HL-60/S4 (cell line): ENCODE results near the gene CREBBP.

Experiments used
- in situ Hi-C: fragments of 300-500 bp; cut with MboI; formaldehyde crosslinking; loops from 2 replicates; pipeline ENCODE4 v1.14.3; 2022; ENCODE audit warnings: low sequenced_read_pairs

CREBBP gene

DNA sequence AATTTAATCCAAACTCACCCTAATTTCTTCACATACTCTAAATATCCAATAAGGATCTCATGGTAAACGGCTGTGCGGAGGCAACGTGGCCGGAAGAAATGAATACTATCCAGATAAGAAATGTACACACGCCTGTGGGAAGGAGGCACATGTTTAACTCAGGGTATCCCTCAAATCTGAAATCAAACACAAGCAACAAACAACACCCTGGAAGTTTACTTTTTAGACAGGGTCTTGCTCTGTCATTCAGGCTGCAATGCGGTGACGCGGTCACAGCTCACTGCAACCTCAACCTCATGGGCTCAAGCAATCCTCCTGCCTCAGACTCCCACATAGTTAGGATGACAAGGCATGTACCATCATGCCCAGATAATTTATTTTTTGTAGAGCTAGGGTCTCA lies 142.0 kb downstream of the CREBBP start:
- in situ Hi-C loops = no loop called here

DNA sequence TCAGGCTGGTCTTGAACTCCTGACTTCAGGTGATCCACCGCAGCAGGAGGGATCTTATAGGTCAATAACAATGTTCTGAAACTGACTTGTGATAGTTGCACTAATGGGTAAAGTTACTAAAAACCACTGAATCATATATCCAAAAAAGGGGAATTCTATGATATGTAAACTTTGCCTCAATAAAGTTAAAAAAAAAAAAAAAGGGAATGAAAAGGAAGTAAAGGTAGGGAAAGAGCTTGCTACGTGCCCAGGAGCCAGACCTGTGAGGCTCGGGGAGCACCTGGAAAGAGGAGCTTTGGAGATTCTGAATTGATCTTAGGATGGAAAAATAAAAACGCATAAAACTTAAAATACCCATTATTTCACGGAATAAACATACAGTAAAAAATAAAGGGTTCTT lies 142.4 kb downstream of the CREBBP start:
- in situ Hi-C loops = no loop called here

DNA sequence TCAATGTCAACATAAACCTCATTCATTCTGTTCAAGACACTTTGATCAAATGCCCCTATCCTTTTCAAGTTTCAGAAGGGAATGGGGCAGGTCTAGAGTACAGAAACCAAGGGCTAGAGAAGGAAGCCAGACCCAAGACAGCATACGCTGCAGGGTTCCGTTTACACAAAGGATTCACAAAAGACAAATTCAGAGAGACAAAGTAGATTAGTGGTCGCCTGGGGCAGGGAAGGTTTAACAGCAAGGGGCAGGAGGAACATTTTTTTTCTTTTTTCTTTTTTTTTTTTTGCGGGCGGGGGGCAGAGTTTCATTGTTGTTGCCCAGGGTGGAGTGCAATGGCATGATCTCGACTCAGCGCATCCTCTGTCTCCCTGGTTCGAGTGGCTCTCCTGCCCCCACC lies 143.3 kb downstream of the CREBBP start:
- in situ Hi-C loops = no loop called here

DNA sequence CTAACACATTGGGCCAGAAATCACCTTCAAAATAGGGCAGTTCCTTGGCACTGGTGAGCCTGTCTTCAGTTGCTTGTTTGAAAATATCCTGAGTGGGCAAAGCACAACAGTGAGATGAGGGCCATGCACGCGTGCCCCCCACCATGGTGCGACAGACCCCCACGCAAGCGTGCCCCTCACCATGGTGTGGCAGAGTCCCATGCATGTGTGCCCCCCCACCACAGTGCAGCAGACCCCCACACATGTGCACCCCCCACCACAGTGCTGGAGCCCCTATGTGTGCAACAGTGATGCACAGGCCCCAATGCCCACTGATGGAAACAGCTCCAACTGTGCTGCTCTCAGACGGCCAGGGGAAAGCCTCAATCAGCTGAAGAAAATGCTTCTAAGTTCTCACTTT lies 144.4 kb downstream of the CREBBP start:
- in situ Hi-C loops = no loop called here

DNA sequence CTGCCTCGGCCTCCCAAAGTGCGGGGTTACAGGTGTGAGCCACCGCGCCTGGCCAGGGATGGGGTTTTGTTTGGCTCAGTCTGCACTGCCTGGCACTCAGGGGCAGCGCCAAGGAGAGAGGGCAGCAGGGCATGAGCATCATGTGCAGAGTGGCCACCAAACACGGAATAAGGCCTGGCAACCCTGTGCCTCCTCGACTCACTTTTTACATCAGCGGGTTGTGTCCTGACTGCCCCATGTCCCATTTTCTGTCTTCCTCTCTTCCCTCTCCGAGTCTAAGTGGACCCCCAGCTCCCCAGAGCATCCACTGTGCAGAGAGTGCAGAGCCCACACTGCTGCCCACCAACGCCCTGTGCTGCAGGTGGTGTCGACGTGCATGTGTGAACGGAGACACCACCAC lies 145.0 kb downstream of the CREBBP start:
- in situ Hi-C loops = no loop called here

DNA sequence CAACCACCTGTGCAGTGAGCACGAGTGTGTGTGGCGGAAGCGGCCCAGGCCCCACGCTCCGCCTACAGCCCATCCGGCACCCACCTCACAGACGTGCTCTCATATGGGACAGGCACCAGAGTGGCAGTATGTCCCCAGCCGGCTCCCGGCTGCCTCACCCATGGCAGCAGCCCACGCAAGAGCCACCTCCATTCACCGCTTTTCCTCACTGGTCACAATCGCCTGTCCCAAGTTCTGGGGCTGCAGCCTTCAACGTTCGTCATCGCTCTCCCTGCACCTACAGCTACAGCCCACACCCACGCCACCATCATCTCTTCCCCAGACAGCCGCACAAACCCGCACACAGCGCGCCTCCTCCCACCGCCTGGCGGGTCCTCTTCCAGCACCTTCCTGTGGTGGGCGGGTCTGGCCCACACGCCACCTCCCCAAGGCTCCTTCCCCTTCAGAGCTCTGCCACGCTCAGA lies 145.7 kb downstream of the CREBBP start:
- in situ Hi-C loops = no loop called here

DNA sequence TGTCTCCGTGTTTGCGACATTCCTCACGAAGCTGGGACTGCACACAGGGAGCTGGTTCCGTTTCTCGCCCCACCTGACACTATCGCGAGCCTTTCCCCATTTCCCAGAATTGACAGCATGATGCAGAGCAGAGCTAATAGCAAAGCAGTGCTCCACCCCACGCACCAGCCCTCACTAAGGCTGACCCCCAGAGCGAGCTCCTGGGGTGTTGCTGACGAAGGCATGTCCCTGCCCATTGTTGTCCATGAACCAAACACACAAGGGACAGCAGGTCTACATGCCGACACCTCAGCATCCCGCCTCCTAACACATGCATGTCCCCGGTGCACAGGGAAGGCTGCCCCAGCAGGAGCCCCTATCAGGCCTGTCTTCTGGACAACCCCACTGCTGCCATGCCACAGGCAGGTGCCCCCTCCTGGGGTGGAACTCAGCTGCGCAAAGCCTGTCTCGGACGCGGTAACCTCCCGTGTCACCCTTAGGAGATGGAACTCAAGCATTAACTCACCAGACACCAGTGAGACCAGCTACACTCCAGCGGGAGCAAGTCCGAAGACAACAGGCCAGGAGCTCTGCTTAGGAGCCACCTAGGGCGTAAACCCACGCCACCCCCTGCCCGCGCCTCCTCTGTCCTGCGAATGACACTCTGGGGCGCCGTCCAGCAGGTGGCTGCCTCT lies 146.3 kb downstream of the CREBBP start:
- in situ Hi-C loops = no loop called here

DNA sequence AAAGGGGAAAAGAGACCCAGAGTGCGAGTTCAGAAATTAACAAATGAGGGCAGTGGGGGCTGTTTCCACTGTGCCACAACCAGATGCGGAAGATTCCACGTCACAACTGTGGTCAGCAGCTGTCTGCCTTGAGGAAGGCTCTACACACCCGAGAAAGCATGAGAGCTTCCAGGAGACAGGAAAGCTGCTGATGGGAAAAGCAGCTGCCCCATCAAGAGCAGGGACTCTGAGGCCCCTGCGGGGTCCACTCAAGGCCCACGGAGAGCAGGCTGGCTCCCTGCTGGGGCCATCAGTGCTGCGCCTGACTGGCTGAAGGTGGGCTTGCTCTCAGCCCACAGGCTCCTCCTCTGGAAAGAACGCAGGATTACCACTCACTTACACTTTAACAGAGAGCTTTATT lies 148.3 kb downstream of the CREBBP start:
- in situ Hi-C loops = no loop called here

- in situ Hi-C loops = no loop called here
Measured at GRCh38 chr16:3731126-3731935, 149.2 kb downstream of the CREBBP start.

GRCh38 chr16:3730161-3731125 lies 150.1 kb downstream of the CREBBP start:
- in situ Hi-C loops = no loop called here

GRCh38 chr16:3729161-3730112 lies 151.1 kb downstream of the CREBBP start:
- in situ Hi-C loops = no loop called here

DNA sequence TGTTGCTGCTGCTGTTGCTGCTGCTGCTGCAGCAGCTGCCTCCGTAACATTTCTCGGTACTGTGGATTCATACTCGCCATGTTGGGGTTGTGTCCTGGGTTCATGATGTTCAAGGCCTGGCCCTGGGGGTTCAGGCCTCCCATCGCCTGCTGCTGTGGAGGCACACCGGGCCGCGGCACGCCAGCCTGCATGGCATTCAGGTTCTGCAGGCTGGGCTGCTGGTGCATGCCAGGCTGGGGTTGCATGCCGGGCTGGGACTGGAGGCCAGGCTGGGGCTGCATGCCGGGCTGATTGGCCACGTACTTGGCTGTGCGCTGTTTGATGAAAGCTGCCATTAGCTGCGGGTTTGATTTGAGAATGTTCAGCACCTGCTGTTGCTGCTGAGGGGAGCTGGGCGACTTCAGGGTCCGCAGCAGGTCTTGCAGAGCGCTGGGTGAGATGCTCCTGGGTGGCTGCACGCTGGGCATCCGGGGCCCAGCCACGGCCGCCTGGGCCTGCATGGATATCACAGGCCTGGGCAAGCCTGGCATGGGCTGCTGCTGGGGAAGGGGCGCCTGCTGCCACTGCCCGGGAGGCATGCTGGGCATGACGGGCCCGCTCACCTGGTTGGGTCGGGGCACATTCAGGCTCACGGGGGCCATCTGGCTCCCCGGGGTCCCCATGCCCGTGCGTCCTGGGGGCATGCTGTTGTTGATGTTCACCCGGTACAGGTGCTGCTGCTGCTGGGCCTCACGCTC lies 151.9 kb downstream of the CREBBP start:
- in situ Hi-C loops = no loop called here

DNA sequence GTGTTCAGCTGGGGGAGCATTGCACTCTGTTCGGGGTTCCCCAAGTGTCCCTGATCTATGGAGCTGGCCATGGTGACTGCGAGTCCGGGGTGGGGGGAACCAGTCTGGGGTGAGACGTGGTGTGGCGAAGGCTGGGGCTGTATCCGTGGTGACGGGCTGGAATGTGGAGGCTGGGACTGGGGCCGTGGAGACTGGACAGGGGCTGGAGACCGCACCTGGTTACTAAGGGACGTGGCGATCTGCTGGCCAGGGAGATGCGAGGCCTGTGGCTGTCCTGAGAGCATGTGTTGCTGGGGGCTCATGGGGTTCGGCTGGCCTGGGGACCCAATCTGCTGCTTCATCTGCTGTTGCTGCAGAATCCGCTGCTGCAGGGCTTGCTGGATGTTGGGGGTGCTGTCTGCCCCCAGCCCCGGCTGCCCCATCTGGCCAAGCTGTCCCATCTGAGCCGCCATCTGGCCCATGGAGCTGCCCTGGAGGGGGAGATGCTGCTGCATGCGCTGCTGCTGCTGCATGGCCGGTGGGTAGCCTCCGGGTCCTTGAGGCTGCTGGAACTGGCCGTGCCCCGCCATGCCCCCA lies 152.6 kb downstream of the CREBBP start:
- in situ Hi-C loops = no loop called here

GRCh38 chr16:3726021-3726687 lies 154.4 kb downstream of the CREBBP start:
- in situ Hi-C loops = no loop called here

- in situ Hi-C loops = no loop called here
Measured at GRCh38 chr16:3725276-3725675, 155.2 kb downstream of the CREBBP start.

- in situ Hi-C loops = no loop called here
Measured at GRCh38 chr16:3722508-3722907, 158.0 kb downstream of the CREBBP start.

GRCh38 chr16:3720418-3720817 lies 160.1 kb downstream of the CREBBP start:
- in situ Hi-C loops = no loop called here

DNA sequence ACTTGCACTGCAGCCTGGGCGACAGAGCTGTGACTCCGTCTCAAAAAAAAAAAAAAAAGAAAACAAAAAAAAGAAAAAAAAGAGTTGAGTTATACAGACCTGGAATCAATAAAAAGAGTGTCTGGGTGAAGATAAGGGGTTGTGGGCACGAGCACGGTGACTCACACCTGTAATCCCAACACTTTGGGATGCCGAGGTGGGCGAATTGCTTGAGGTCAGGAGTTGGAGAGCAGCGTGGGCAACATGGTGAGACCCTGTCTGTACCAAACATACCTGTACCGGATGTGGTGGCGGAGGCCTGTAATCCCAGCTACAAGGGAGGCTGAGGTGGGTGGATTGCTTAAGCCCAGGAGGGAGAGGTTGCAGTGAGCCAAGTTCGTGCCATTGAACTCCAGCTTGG lies 161.9 kb downstream of the CREBBP start:
- in situ Hi-C loops = no loop called here

DNA sequence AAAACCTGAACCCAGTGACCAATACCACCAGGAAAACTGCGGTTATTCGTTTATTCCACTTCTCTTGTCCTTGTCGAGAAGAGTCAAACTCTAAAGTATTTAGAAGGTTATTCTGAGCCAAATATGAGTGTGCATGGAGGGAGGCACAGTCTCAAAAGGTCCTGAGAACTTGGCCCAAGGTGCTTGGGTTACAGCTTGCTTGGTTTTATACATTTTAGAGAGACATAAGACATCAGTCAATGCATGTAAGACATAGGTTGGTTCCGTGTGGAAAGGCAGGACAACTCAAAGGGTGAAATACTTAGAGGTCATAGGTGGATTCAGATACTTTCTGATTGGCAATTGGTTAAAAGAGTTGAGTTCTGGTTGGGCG lies 162.5 kb downstream of the CREBBP start:
- in situ Hi-C loops = no loop called here
